ENCODE data around the gene RNF10.
"Not testable (repeated sequence)": the region's sequence is repeated elsewhere in the genome, so short reads cannot be mapped to it uniquely, and the experiment has no call there.

Gene RNF10

GRCh38 chr12:120534203-120534702 is at the start of gene RNF10:
RNF10 (plus strand) TSS chr12:120534356; CDS start chr12:120534812, 456 bp downstream.
- no peaks in the 10 kb centered on the region for H3K36me3 ChIP-seq (ENCODE audit: insufficient read depth, low read length)
- peak within 1 kb of the TSS; percentile 83 for H3K9ac ChIP-seq (ENCODE audit: low read depth, low read length, poor library complexity, severe bottlenecking)
- no peaks in the 10 kb centered on the region for H3K9me2 ChIP-seq (replicated peaks; ENCODE audit: low read depth, low read length)
- no peak for TF ChIP-seq EZH2phosphoT487 (IDR thresholded peaks at IDR 0.05; ENCODE audit: borderline replicate concordance)
- H3K27me3 ChIP-seq (ENCODE audit: insufficient read depth, low read length, poor library complexity, severe bottlenecking): no peaks in the 10 kb centered on the region
- H4K20me1 ChIP-seq (ENCODE audit: insufficient read depth, low read length, poor library complexity, severe bottlenecking): peaks cover 46% of the 10 kb centered on the region
- H3K79me2 ChIP-seq (ENCODE audit: insufficient read depth, low read length): peaks cover 51% of the 10 kb centered on the region
- no peaks in the 10 kb centered on the region for H3K9me3 ChIP-seq (ENCODE audit: insufficient read depth, low read depth, low read length)
- H3K4me3 ChIP-seq (ENCODE audit: low read length, poor library complexity, severe bottlenecking): peak within 1 kb of the TSS; percentile 88
- H2AFZ ChIP-seq (ENCODE audit: low read length): peak within 1 kb of the TSS; percentile 91
- peaks cover 46% of the 10 kb centered on the region for H3K4me1 ChIP-seq (ENCODE audit: insufficient read depth, low read length, poor library complexity, severe bottlenecking)
- no peaks in the 10 kb centered on the region for H3F3A ChIP-seq (ENCODE audit: low read depth)
- peak within 1 kb of the TSS; percentile 93 for H3K4me2 ChIP-seq (ENCODE audit: low read depth, low read length, poor library complexity, severe bottlenecking)

- Histone ChIP-seq H3K4me3 (ENCODE audit: low read length, poor library complexity, severe bottlenecking) (no peak overlapping the region), H3K27me3 (ENCODE audit: insufficient read depth, low read length, poor library complexity, severe bottlenecking) (no peaks in the 10 kb centered on the region), H2AFZ (ENCODE audit: low read length) (no peak overlapping the region), H3K4me2 (ENCODE audit: low read depth, low read length, poor library complexity, severe bottlenecking) (no peak overlapping the region), H4K20me1 (ENCODE audit: insufficient read depth, low read length, poor library complexity, severe bottlenecking) (no peaks in the 10 kb centered on the region), H3K9me3 (ENCODE audit: insufficient read depth, low read depth, low read length) (no peaks in the 10 kb centered on the region), H3K9me2 (replicated peaks; ENCODE audit: low read depth, low read length) (no peaks in the 10 kb centered on the region), H3K79me2 (ENCODE audit: insufficient read depth, low read length) (no peaks in the 10 kb centered on the region), H3K36me3 (ENCODE audit: insufficient read depth, low read length) (no peaks in the 10 kb centered on the region), H3F3A (ENCODE audit: low read depth) (no peaks in the 10 kb centered on the region), H3K9ac (ENCODE audit: low read depth, low read length, poor library complexity, severe bottlenecking) (no peak overlapping the region), H3K4me1 (ENCODE audit: insufficient read depth, low read length, poor library complexity, severe bottlenecking) (peaks cover 7% of the 10 kb centered on the region)
- TF ChIP-seq EZH2phosphoT487 (IDR thresholded peaks at IDR 0.05; ENCODE audit: borderline replicate concordance): no peak
- no peak for TF ChIP-seq CTCF (conservative IDR thresholded peaks at IDR 0.05; ENCODE audit: low read length)
These were observed 47.9 kb upstream of the RNF10 start for GRCh38 chr12:120485961-120486881.

GRCh38 chr12:120487552-120487951 is 46.6 kb upstream of the RNF10 start:
- not testable (repeated sequence) for H3K9me2 ChIP-seq (replicated peaks; ENCODE audit: low read depth, low read length); H3F3A ChIP-seq (ENCODE audit: low read depth); H2AFZ ChIP-seq (ENCODE audit: low read length); H3K27me3 ChIP-seq (ENCODE audit: insufficient read depth, low read length, poor library complexity, severe bottlenecking); H4K20me1 ChIP-seq (ENCODE audit: insufficient read depth, low read length, poor library complexity, severe bottlenecking); H3K4me2 ChIP-seq (ENCODE audit: low read depth, low read length, poor library complexity, severe bottlenecking); H3K9ac ChIP-seq (ENCODE audit: low read depth, low read length, poor library complexity, severe bottlenecking); H3K9me3 ChIP-seq (ENCODE audit: insufficient read depth, low read depth, low read length); H3K36me3 ChIP-seq (ENCODE audit: insufficient read depth, low read length); H3K79me2 ChIP-seq (ENCODE audit: insufficient read depth, low read length); H3K4me3 ChIP-seq (ENCODE audit: low read length, poor library complexity, severe bottlenecking); H3K4me1 ChIP-seq (ENCODE audit: insufficient read depth, low read length, poor library complexity, severe bottlenecking)

- Histone ChIP-seq H3K36me3 (ENCODE audit: insufficient read depth, low read length) (no peaks in the 10 kb centered on the region), H2AFZ (ENCODE audit: low read length) (no peak overlapping the region), H3F3A (ENCODE audit: low read depth) (no peaks in the 10 kb centered on the region), H3K9me3 (ENCODE audit: insufficient read depth, low read depth, low read length) (no peaks in the 10 kb centered on the region), H3K4me3 (ENCODE audit: low read length, poor library complexity, severe bottlenecking) (no peak overlapping the region), H3K9ac (ENCODE audit: low read depth, low read length, poor library complexity, severe bottlenecking) (no peak overlapping the region), H3K4me2 (ENCODE audit: low read depth, low read length, poor library complexity, severe bottlenecking) (no peak overlapping the region), H4K20me1 (ENCODE audit: insufficient read depth, low read length, poor library complexity, severe bottlenecking) (no peaks in the 10 kb centered on the region), H3K4me1 (ENCODE audit: insufficient read depth, low read length, poor library complexity, severe bottlenecking) (peaks cover 4% of the 10 kb centered on the region), H3K9me2 (replicated peaks; ENCODE audit: low read depth, low read length) (no peaks in the 10 kb centered on the region), H3K79me2 (ENCODE audit: insufficient read depth, low read length) (no peaks in the 10 kb centered on the region), H3K27me3 (ENCODE audit: insufficient read depth, low read length, poor library complexity, severe bottlenecking) (no peaks in the 10 kb centered on the region)
- no peak for TF ChIP-seq CTCF (conservative IDR thresholded peaks at IDR 0.05; ENCODE audit: low read length)
- TF ChIP-seq EZH2phosphoT487 (IDR thresholded peaks at IDR 0.05; ENCODE audit: borderline replicate concordance): no peak
These were observed 46.0 kb upstream of the RNF10 start for GRCh38 chr12:120488057-120488640.

All from Loucy (cell line).